Measurements from ENCODE around the gene CDHR3.

CDHR3 gene

GRCh38 chr7:106076537-106076936 is 113.5 kb downstream of the CDHR3 start:
- DNase-seq (ENCODE audit: low read depth) = no peak
- TF ChIP-seq, protein P1, sequence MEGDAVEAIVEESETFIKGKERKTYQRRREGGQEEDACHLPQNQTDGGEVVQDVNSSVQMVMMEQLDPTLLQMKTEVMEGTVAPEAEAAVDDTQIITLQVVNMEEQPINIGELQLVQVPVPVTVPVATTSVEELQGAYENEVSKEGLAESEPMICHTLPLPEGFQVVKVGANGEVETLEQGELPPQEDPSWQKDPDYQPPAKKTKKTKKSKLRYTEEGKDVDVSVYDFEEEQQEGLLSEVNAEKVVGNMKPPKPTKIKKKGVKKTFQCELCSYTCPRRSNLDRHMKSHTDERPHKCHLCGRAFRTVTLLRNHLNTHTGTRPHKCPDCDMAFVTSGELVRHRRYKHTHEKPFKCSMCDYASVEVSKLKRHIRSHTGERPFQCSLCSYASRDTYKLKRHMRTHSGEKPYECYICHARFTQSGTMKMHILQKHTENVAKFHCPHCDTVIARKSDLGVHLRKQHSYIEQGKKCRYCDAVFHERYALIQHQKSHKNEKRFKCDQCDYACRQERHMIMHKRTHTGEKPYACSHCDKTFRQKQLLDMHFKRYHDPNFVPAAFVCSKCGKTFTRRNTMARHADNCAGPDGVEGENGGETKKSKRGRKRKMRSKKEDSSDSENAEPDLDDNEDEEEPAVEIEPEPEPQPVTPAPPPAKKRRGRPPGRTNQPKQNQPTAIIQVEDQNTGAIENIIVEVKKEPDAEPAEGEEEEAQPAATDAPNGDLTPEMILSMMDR (IDR thresholded peaks at IDR 0.05; ENCODE audit: low read depth, low read length, missing control alignments) = no peak
- no peak overlapping the region for H3K4me3 ChIP-seq (ENCODE audit: low read depth, low read length)
- in situ Hi-C loops (cut with HindIII; ENCODE audit: low sequenced_read_pairs) = no loop called here

DNA sequence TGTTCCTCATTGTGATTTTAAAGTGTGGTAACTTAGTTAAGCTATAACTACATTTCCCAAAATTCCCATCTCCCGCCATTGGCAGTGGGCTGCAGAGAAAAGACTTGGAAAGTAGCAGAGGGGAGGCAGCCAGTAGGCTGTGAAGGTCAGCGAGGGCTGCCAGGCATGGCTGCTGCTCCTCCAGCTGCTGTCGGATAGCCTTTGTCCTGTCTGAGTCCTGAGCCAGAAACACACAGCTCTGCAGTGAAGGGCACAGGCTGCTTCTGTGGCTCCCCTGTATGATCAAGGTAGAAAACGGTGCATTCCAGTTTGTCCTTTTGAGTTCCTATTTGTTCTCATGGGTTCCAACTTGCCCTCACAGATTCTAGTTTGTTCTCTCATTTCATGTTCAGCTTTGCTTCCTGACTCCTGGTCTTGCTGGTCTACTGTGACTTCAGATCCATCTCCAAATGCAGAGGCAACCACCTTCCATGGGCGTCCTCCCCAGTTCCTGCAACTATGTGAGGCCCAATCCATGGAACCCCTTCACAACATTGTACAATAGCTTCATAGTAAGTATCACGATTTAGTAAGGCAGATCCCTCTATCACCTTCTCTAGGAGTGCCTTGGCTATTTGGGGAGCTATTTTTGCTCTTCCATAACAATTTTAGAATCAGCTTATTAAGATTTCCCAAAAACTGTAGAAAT is 117.4 kb downstream of the CDHR3 start:
- TF ChIP-seq, protein P1 (IDR thresholded peaks at IDR 0.05; ENCODE audit: low read depth, low read length, missing control alignments) = no peak
- H3K4me3 ChIP-seq (ENCODE audit: low read depth, low read length) = no peak overlapping the region
- in situ Hi-C loops (cut with HindIII; ENCODE audit: low sequenced_read_pairs) = no loop called here
- DNase-seq (ENCODE audit: low read depth) = no peak

GRCh38 chr7:106082087-106082854 is 119.2 kb downstream of the CDHR3 start:
- no peak overlapping the region for H3K4me3 ChIP-seq (ENCODE audit: low read depth, low read length)
- TF ChIP-seq, protein P1 (IDR thresholded peaks at IDR 0.05; ENCODE audit: low read depth, low read length, missing control alignments) = no peak
- no peak for DNase-seq (ENCODE audit: low read depth)
- in situ Hi-C loops (cut with HindIII; ENCODE audit: low sequenced_read_pairs) = no loop called here

All from astrocyte of the cerebellum (primary cell).